Measurements from ENCODE around the gene NAA10.
A peak's percentile ranks its signal among the peaks of the same experiment; 100 is the strongest.

Gene NAA10

GRCh38 chrX:153948847-153949805, 14.3 kb upstream of the NAA10 start:
- DNase-seq (ENCODE audit: low read depth in 3 of 3), result no peak

GRCh38 chrX:153948002-153948466, 13.2 kb upstream of the NAA10 start:
- no peak for DNase-seq (ENCODE audit: low read depth in 3 of 3)

- peak in 2 of 3 experiments; percentile 57 to 61 for DNase-seq (ENCODE audit: low read depth in 3 of 3)
These were observed 12.4 kb upstream of the NAA10 start for GRCh38 chrX:153947009-153947769.

- DNase-seq (ENCODE audit: low read depth in 3 of 3), result no peak
These were observed 11.4 kb upstream of the NAA10 start for GRCh38 chrX:153945956-153946943.

- no peak for DNase-seq (ENCODE audit: low read depth in 3 of 3)
These were observed 9.9 kb upstream of the NAA10 start for GRCh38 chrX:153944800-153945150.

- DNase-seq (ENCODE audit: low read depth in 3 of 3), result no peak
These were observed 9.4 kb upstream of the NAA10 start, which contains the start of gene RENBP for GRCh38 chrX:153944140-153944799. Gene RENBP (minus strand): TSS chrX:153944643. CDS start chrX:153944610, 33 bp downstream.

GRCh38 chrX:153941336-153942252, 6.8 kb upstream of the NAA10 start:
- DNase-seq (ENCODE audit: low read depth in 3 of 3), result no peak

GRCh38 chrX:153939573-153939972, 4.7 kb upstream of the NAA10 start:
- no peak for DNase-seq (ENCODE audit: low read depth in 3 of 3)

GRCh38 chrX:153938226-153938786, 3.5 kb upstream of the NAA10 start:
- no peak for DNase-seq (ENCODE audit: low read depth in 3 of 3)

GRCh38 chrX:153937056-153937455, 2.2 kb upstream of the NAA10 start:
- DNase-seq (ENCODE audit: low read depth in 3 of 3), result no peak

GRCh38 chrX:153935326-153935851, 552 bp upstream of the NAA10 start:
- DNase-seq (ENCODE audit: low read depth in 3 of 3), result no peak

GRCh38 chrX:153934148-153934761, 582 bp downstream of the NAA10 start:
- no peak for DNase-seq (ENCODE audit: low read depth in 3 of 3)

GRCh38 chrX:153933748-153934147, 1.1 kb downstream of the NAA10 start:
- DNase-seq (ENCODE audit: low read depth in 3 of 3), result no peak

GRCh38 chrX:153932220-153932915, 2.5 kb downstream of the NAA10 start:
- DNase-seq (ENCODE audit: low read depth in 3 of 3), result no peak

GRCh38 chrX:153931748-153932147, 3.1 kb downstream of the NAA10 start:
- no peak for DNase-seq (ENCODE audit: low read depth in 3 of 3)

GRCh38 chrX:153931151-153931550, 3.7 kb downstream of the NAA10 start:
- DNase-seq (ENCODE audit: low read depth in 3 of 3), result no peak

GRCh38 chrX:153930011-153930910, 4.6 kb downstream of the NAA10 start:
- no peak for DNase-seq (ENCODE audit: low read depth in 3 of 3)

Measured in stimulated activated CD4-positive, alpha-beta T cell treated with anti-CD3 and anti-CD28 coated beads, TNF-alpha, amount 100 ng/mL, for 4 hours (primary cell).